ENCODE data around the gene TBC1D8. TPM values are rescaled to one million over a fixed set of nuclear protein-coding genes. Genes with fewer than 3 reads are reported as not detected.

TBC1D8 gene
- total and polyA plus RNA-seq, 2 of the 13 experiments (the other 11 are each of a cell fraction or from before 2014, with no cell fraction given) = 45.1 to 95.4 TPM

- TF ChIP-seq, protein P1, sequence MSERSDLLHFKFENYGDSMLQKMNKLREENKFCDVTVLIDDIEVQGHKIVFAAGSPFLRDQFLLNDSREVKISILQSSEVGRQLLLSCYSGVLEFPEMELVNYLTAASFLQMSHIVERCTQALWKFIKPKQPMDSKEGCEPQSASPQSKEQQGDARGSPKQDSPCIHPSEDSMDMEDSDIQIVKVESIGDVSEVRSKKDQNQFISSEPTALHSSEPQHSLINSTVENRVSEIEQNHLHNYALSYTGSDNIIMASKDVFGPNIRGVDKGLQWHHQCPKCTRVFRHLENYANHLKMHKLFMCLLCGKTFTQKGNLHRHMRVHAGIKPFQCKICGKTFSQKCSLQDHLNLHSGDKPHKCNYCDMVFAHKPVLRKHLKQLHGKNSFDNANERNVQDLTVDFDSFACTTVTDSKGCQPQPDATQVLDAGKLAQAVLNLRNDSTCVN (CRISPR knock-in tag; IDR thresholded peaks at IDR 0.05; ENCODE audit: borderline replicate concordance) = no peak
- TF ChIP-seq MBNL3 (CRISPR knock-in tag; conservative IDR thresholded peaks at IDR 0.05) (no peak), ZNF747 (CRISPR knock-in tag; IDR thresholded peaks at IDR 0.05; ENCODE audit: borderline replicate concordance) (peak; percentile 71; the same call in 1 of the 2 replicates), ZNF343 (CRISPR knock-in tag; IDR thresholded peaks at IDR 0.05) (no peak), ZBTB21 (CRISPR knock-in tag; IDR thresholded peaks at IDR 0.05) (no peak), FOXP4 (CRISPR knock-in tag; IDR thresholded peaks at IDR 0.05) (peak; percentile 37; the same call in 1 of the 2 replicates), ZNF337 (CRISPR knock-in tag; IDR thresholded peaks at IDR 0.05; ENCODE audit: borderline replicate concordance, low read depth) (no peak), RAD21 (CRISPR knock-in tag; IDR thresholded peaks at IDR 0.05) (peak; percentile 45), KAT2B (IDR thresholded peaks at IDR 0.05; ENCODE audit: borderline replicate concordance, low read depth, low read length) (no peak), NFE2 (CRISPR knock-in tag; IDR thresholded peaks at IDR 0.05) (no peak), TSC22D2 (CRISPR knock-in tag; IDR thresholded peaks at IDR 0.05; ENCODE audit: borderline replicate concordance) (0 out of 2 replicates have a peak, but pooled peaks have one; percentile 48), BCL6 (CRISPR knock-in tag; IDR thresholded peaks at IDR 0.05) (0 out of 2 replicates have a peak, but pooled peaks have one; percentile 18), ZNF512 (CRISPR knock-in tag; IDR thresholded peaks at IDR 0.05) (no peak), FOXP1 (IDR thresholded peaks at IDR 0.05) (no peak), FOXP1 (CRISPR knock-in tag; IDR thresholded peaks at IDR 0.05) (peak; percentile 53), TEAD3 (CRISPR knock-in tag; optimal IDR thresholded peaks at IDR 0.05; ENCODE audit: borderline replicate concordance) (peak; percentile 86), NFE2L2 (IDR thresholded peaks at IDR 0.05; ENCODE audit: low read length) (no peak), ZNF841 (CRISPR knock-in tag; IDR thresholded peaks at IDR 0.05; ENCODE audit: borderline replicate concordance) (no peak), RXRA (CRISPR knock-in tag; IDR thresholded peaks at IDR 0.05) (no peak; the same call in 1 of the 2 replicates), PHF21A (CRISPR knock-in tag; IDR thresholded peaks at IDR 0.05) (0 out of 2 replicates have a peak, but pooled peaks have one; percentile 24), ZNF788 (CRISPR knock-in tag; IDR thresholded peaks at IDR 0.05; ENCODE audit: borderline replicate concordance) (peak; percentile 61; the same call in 1 of the 2 replicates), EP300 (IDR thresholded peaks at IDR 0.05; ENCODE audit: low read depth in 2 of 2, low read length in 2 of 2) (no peak), EP300 (CRISPR knock-in tag; IDR thresholded peaks at IDR 0.05; ENCODE audit: borderline replicate concordance) (0 out of 2 replicates have a peak, but pooled peaks have one; percentile 11)
- TF ChIP-seq, protein P2, sequence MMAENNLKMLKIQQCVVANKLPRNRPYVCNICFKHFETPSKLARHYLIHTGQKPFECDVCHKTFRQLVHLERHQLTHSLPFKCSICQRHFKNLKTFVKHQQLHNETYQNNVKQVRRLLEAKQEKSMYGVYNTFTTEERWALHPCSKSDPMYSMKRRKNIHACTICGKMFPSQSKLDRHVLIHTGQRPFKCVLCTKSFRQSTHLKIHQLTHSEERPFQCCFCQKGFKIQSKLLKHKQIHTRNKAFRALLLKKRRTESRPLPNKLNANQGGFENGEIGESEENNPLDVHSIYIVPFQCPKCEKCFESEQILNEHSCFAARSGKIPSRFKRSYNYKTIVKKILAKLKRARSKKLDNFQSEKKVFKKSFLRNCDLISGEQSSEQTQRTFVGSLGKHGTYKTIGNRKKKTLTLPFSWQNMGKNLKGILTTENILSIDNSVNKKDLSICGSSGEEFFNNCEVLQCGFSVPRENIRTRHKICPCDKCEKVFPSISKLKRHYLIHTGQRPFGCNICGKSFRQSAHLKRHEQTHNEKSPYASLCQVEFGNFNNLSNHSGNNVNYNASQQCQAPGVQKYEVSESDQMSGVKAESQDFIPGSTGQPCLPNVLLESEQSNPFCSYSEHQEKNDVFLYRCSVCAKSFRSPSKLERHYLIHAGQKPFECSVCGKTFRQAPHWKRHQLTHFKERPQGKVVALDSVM (CRISPR knock-in tag; IDR thresholded peaks at IDR 0.05) = no peak
These were observed 44.9 kb upstream of the TBC1D8 start (continued) for GRCh38 chr2:101195871-101196661.

Data from HepG2 (cell line).